GM19468 (cell line): ENCODE data around the gene C10orf90.

Source experiments
- ATAC-seq: cut with Tn5 transposase; IDR thresholded peaks from one replicate; pipeline ENCODE4 v1.9.1; 2021; ENCODE audit warnings: mild to moderate bottlenecking, moderate library complexity, moderate number of reproducible peaks; ENCODE audit not compliant: unreplicated experiment; ENCODE audit errors: extremely low read depth

Gene C10orf90

GRCh38 chr10:126586878-126587277, 83.6 kb downstream of the C10orf90 start:
- no peak for ATAC-seq

- ATAC-seq, result no peak
Observed at GRCh38 chr10:126586128-126586527, 84.4 kb downstream of the C10orf90 start.

- ATAC-seq, result no peak
Observed at GRCh38 chr10:126585249-126586017, 85.1 kb downstream of the C10orf90 start.

- ATAC-seq, result no peak
Observed at GRCh38 chr10:126584836-126585235, 85.7 kb downstream of the C10orf90 start.

GRCh38 chr10:126583552-126584200, 86.8 kb downstream of the C10orf90 start:
- ATAC-seq, result no peak

GRCh38 chr10:126581648-126582046, 88.8 kb downstream of the C10orf90 start:
- ATAC-seq, result no peak

- ATAC-seq, result no peak
Observed at GRCh38 chr10:126580873-126581647, 89.4 kb downstream of the C10orf90 start.

- ATAC-seq, result no peak
Observed at GRCh38 chr10:126576336-126576735, 94.2 kb downstream of the C10orf90 start.

GRCh38 chr10:126570621-126571602, 99.6 kb downstream of the C10orf90 start:
- no peak for ATAC-seq

GRCh38 chr10:126570245-126570570, 100.3 kb downstream of the C10orf90 start:
- ATAC-seq, result no peak

- ATAC-seq, result no peak
Observed at GRCh38 chr10:126569513-126570244, 100.8 kb downstream of the C10orf90 start.

- no peak for ATAC-seq
Observed at GRCh38 chr10:126568809-126569385, 101.6 kb downstream of the C10orf90 start.

GRCh38 chr10:126565871-126566270, 104.6 kb downstream of the C10orf90 start:
- no peak for ATAC-seq

GRCh38 chr10:126565441-126565840, 105.1 kb downstream of the C10orf90 start:
- no peak for ATAC-seq

GRCh38 chr10:126564326-126564888, 106.1 kb downstream of the C10orf90 start:
- no peak for ATAC-seq

- ATAC-seq, result no peak
Observed at GRCh38 chr10:126563361-126563760, 107.1 kb downstream of the C10orf90 start.

GRCh38 chr10:126561921-126562680, 108.4 kb downstream of the C10orf90 start:
- no peak for ATAC-seq
